Measurements from ENCODE around the gene RNF19B. TPM values are rescaled to one million over a fixed set of nuclear protein-coding genes. Genes with fewer than 3 reads are reported as not detected.

RNF19B gene
- total RNA-seq, 4 donors from 2014 or later = 13.7 to 21.7 (median 17.4) TPM

DNA sequence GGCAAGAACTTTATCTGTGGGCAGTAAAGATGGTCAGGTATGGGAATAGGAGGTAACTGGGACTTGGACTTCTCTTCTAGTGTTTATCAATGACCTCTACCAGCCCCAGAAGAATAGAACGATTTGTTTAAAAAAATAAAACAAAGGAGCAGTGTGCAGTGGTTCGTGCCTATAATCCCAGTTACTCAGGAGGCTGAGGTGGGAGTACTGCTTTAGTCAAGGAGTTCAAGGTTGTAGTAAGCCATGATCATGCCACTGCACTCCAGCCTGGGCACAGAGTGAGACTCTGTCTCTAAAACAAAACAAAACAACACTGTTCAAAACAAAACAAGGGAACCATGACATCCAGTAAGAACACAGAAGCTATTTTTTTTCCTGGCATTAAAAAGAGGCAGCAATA lies 4.3 kb downstream of the RNF19B start:
- TF ChIP-seq, protein P1, sequence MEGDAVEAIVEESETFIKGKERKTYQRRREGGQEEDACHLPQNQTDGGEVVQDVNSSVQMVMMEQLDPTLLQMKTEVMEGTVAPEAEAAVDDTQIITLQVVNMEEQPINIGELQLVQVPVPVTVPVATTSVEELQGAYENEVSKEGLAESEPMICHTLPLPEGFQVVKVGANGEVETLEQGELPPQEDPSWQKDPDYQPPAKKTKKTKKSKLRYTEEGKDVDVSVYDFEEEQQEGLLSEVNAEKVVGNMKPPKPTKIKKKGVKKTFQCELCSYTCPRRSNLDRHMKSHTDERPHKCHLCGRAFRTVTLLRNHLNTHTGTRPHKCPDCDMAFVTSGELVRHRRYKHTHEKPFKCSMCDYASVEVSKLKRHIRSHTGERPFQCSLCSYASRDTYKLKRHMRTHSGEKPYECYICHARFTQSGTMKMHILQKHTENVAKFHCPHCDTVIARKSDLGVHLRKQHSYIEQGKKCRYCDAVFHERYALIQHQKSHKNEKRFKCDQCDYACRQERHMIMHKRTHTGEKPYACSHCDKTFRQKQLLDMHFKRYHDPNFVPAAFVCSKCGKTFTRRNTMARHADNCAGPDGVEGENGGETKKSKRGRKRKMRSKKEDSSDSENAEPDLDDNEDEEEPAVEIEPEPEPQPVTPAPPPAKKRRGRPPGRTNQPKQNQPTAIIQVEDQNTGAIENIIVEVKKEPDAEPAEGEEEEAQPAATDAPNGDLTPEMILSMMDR (IDR thresholded peaks at IDR 0.05; ENCODE audit: low read depth) = no peak

DNA sequence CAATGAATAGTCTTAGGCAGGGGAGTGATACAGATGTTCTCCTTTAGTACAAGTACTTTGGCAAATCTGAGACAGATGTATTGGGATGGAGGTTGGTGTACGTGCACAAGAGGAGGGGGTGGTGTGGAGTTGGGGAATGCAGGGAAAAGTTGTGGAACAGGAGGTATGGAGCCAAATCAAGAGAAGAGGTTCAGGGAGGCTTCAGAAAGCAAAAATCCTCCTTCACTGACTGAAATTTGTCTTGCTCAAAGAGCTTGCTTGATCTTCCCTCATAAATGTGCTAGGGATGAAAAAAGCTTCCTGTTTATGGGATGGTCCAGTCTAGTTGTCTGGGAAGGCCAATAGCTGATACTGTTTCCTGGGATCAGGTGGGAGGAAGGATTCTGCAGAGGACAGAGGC lies 5.8 kb downstream of the RNF19B start:
- TF ChIP-seq, protein P1 (IDR thresholded peaks at IDR 0.05; ENCODE audit: low read depth) = no peak

DNA sequence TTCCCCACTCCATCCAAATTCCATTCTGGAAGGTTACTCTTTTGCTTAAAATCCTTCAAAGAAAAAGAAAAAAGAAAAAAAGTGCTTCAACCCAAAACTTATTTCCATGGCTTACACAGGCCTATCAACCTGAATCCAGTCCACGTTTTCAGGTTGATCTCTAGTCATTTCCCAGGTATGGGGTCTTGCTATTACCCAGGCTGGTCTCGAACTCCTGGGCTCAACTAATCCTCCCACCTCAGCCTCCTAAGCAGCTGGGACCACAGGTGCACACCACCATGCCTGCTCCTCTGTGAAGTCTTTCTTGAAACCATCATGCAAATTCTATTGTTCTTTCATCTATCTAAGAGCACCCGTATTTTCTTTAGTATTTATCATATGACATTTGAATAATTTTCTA lies 7.6 kb downstream of the RNF19B start:
- TF ChIP-seq, protein P1 (IDR thresholded peaks at IDR 0.05; ENCODE audit: low read depth) = no peak

DNA sequence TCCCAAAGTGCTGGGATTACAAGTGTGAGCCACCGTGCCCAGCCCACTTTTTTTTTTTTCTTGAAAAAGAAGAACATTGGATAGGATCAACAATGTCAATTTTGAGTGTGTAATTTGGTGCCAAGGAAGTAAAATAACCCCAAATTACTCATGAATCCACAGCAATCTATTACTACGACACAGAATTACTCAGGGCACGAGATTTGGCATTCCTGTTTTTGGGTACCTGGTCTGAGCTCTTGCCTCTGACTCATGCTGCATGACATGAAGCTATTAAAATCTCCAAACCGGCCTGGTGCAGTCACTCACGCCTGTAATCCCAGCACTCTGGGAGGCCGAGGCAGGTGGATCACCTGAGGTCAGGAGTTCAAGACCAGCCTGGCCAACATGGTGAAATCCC lies 10.4 kb downstream of the RNF19B start:
- TF ChIP-seq, protein P1 (IDR thresholded peaks at IDR 0.05; ENCODE audit: low read depth) = no peak

DNA sequence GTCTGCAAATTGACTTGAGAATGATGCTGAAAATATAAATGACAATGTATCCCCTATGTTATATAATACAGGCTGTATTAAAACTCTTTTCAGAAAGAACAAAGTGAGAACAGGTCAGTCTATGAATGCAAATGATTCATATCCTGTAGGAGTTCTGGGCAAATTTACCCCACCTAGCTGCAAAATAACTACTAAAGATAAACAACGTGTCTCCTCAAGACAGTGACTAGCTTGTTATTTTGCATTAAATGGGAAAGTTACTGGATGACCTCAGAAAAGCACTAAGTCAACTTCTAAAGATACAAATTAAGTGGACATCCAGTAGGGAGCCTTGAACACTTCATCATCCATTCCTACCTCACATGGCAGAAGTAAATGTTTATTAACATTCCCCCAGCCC lies 11.1 kb downstream of the RNF19B start:
- TF ChIP-seq, protein P1 (IDR thresholded peaks at IDR 0.05; ENCODE audit: low read depth) = no peak

DNA sequence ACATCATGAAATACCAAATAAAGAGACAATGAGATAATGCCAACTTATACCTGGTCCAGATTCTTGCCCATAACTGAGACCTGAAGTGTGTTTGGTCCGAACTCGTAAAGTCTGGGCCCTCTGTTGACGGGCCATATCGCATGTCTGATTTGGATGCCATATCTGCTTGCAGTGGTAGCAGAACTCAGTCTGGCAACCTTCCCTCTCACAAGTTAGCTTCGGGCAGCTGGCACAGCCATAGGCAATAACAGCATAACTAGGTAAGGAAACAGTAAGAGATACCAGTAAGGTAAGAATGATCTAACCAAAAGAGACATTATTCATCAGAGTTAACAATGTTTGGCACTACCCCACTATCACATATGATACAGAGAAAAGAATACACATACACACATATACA lies 15.1 kb downstream of the RNF19B start:
- TF ChIP-seq, protein P1 (IDR thresholded peaks at IDR 0.05; ENCODE audit: low read depth) = no peak

DNA sequence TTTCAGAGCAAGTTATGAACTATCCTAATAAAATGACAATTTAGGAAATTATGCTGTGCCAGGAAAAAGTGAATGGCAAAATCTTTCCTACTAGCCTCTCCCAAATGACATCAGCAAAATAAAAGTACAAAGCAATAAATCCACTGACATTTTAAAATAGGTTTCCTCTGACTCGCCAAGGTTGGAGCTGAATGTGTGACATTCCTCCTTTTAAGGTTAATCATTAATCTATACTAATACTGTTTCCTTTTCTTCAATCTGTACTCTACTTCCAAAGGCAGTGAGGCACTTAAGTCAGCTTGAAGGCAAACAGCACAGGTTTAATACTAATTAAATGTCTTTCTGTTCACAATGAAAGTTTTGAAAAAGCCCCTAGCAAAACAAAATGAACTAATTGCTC lies 15.7 kb downstream of the RNF19B start:
- TF ChIP-seq, protein P1 (IDR thresholded peaks at IDR 0.05; ENCODE audit: low read depth) = no peak

DNA sequence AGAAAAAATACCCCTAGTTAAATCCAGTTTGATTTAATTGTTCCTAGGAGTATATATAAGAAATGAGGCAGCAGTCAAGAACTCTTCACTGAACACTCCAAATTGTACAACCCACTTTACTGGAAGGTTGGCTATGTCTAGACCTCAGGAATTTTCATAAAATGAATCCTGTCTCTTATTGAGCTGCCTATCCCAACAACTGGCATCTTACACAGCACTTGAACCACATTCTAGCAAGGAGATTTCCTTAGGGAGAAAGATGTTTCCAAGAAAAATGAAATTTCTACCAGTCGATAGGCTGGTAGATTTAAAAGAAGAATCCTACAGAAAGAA lies 16.3 kb downstream of the RNF19B start:
- TF ChIP-seq, protein P1 (IDR thresholded peaks at IDR 0.05; ENCODE audit: low read depth) = no peak
